ENCODE measurements around the gene ING5.

DNA sequence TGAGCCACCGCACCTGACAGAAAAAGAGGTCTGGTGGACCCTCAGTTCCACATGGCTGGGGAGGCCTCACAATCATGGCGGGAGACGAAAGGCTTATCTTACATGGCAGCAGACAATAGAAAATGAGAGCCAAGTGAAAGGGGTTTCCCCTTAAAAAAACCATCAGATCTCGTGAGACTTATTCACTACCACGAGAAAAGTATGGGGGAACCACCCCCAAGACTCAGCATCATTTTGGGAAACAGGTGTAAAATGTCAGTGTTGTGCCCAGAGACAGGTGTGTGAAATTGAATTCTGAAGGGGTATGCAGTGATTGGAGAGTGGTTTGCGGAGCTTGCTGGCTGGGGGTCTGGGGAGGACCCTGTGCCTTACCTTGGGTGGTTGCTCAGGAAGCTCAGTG lies 28.0 kb downstream of the ING5 start:
- TF ChIP-seq, protein P1, sequence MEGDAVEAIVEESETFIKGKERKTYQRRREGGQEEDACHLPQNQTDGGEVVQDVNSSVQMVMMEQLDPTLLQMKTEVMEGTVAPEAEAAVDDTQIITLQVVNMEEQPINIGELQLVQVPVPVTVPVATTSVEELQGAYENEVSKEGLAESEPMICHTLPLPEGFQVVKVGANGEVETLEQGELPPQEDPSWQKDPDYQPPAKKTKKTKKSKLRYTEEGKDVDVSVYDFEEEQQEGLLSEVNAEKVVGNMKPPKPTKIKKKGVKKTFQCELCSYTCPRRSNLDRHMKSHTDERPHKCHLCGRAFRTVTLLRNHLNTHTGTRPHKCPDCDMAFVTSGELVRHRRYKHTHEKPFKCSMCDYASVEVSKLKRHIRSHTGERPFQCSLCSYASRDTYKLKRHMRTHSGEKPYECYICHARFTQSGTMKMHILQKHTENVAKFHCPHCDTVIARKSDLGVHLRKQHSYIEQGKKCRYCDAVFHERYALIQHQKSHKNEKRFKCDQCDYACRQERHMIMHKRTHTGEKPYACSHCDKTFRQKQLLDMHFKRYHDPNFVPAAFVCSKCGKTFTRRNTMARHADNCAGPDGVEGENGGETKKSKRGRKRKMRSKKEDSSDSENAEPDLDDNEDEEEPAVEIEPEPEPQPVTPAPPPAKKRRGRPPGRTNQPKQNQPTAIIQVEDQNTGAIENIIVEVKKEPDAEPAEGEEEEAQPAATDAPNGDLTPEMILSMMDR (IDR thresholded peaks at IDR 0.05): no peak
- no peak for TF ChIP-seq POLR2A (IDR thresholded peaks at IDR 0.05)
